EL (cell line): Measurements from ENCODE around the gene MAPKAPK3.
A peak's percentile ranks its signal among the peaks of the same experiment; 100 is the strongest.

Source experiments
- DNase-seq: peaks from one replicate; pipeline ENCODE4 v3.0.0-alpha.2; 2016

The MAPKAPK3 gene

GRCh38 chr3:50617096-50617791 lies at the start of gene MAPKAPK3:
MAPKAPK3 (plus strand) TSS chr3:50617151; CDS start chr3:50617566, 415 bp downstream.
- DNase-seq = peak; percentile 16

GRCh38 chr3:50567386-50568167 lies 49.4 kb upstream of the MAPKAPK3 start, which contains the start of gene C3orf18:
C3orf18 (minus strand) TSS chr3:50567747; CDS start chr3:50565699, 2,048 bp downstream.
- DNase-seq = peak; percentile 92

- peak; percentile 95 for DNase-seq
Observed at GRCh38 chr3:50568947-50569749, 47.8 kb upstream of the MAPKAPK3 start, which contains the start of gene HEMK1. HEMK1 (plus strand) TSS chr3:50569522; CDS start chr3:50571105, 1,583 bp downstream.

- no peak for DNase-seq
Observed at GRCh38 chr3:50570508-50571279, 46.3 kb upstream of the MAPKAPK3 start.

GRCh38 chr3:50571486-50571885 lies 45.5 kb upstream of the MAPKAPK3 start:
- no peak for DNase-seq

- peak; percentile 63 for DNase-seq
Observed at GRCh38 chr3:50572158-50572557, 44.8 kb upstream of the MAPKAPK3 start.

GRCh38 chr3:50572801-50573371 lies 44.1 kb upstream of the MAPKAPK3 start:
- DNase-seq = no peak

GRCh38 chr3:50573566-50574443 lies 43.1 kb upstream of the MAPKAPK3 start:
- DNase-seq = no peak

- DNase-seq = no peak
Observed at GRCh38 chr3:50574444-50574831, 42.5 kb upstream of the MAPKAPK3 start.

GRCh38 chr3:50575372-50575771 lies 41.6 kb upstream of the MAPKAPK3 start:
- peak; percentile 25 for DNase-seq

GRCh38 chr3:50577348-50577747 lies 39.6 kb upstream of the MAPKAPK3 start:
- DNase-seq = no peak

- DNase-seq = no peak
Observed at GRCh38 chr3:50580683-50581458, 36.1 kb upstream of the MAPKAPK3 start.

GRCh38 chr3:50581459-50581842 lies 35.5 kb upstream of the MAPKAPK3 start:
- no peak for DNase-seq

GRCh38 chr3:50582083-50582482 lies 34.9 kb upstream of the MAPKAPK3 start:
- no peak for DNase-seq

GRCh38 chr3:50583897-50584296 lies 33.1 kb upstream of the MAPKAPK3 start:
- no peak for DNase-seq

GRCh38 chr3:50584391-50584790 lies 32.6 kb upstream of the MAPKAPK3 start:
- DNase-seq = no peak

GRCh38 chr3:50585919-50586762 lies 30.8 kb upstream of the MAPKAPK3 start:
- DNase-seq = no peak

- DNase-seq = no peak
Observed at GRCh38 chr3:50586763-50587070, 30.2 kb upstream of the MAPKAPK3 start.

- no peak for DNase-seq
Observed at GRCh38 chr3:50587373-50587772, 29.6 kb upstream of the MAPKAPK3 start.
